ENCODE results near the gene SLC25A28. TPM values are rescaled to one million over a fixed set of nuclear protein-coding genes. Genes with fewer than 3 reads are reported as not detected.
"Not testable (repeated sequence)": the region's sequence is repeated elsewhere in the genome, so short reads cannot be mapped to it uniquely, and the experiment has no call there.

The SLC25A28 gene
- total RNA-seq, 1 donor from 2014 or later = 53.9 TPM

DNA sequence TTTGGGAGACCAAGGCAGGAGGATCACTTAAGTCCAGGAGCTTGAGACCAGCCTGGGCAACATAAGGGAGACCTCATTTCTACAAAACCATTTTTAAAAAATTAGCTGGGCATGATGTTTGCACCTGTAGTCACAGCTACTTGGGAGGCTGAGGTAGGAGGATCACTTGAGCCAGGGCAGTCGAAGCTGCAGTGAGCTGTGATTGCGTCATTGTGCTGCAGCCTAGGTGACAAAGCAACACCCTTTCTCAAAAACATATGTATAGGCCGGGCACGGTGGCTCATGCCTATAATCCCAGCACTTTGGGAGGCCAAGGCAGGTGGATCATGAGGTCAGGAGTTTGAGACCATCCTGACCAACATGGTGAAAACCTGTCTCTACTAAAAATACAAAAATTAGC, 23.5 kb downstream of the SLC25A28 start:
- ATAC-seq; intact Hi-C loops (cut with DNase I); DNase-seq (ENCODE audit: low spot score): not testable (repeated sequence)

- DNase-seq (ENCODE audit: low spot score) = no peak
- intact Hi-C loops (cut with DNase I) = no loop called here
- no peak for ATAC-seq
These were observed 24.3 kb downstream of the SLC25A28 start for GRCh38 chr10:99595770-99596465.

DNA sequence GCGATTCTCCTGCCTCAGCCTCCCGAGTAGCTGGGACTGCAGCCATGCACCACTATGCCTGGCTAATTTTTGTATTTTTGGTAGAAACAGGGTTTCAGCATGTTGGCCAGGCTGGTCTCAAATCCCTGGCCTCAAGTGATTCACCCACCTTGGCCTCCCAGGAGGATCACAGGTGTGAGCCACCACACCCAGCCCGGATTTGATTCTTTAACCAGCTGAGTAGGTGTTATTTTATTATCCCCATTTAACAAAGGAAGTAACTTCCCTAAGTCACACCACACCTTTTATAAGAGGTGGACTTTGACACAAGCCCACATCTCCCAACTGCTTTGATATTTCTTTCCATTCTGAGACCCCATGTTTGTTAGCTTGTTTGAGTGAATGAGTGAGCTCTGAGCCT, 25.0 kb downstream of the SLC25A28 start:
- intact Hi-C loops (cut with DNase I) = no loop called here
- ATAC-seq (no peak), DNase-seq (ENCODE audit: low spot score) (no peak)

- no peak for DNase-seq (ENCODE audit: low spot score)
- ATAC-seq = no peak
- intact Hi-C loops (cut with DNase I) = no loop called here
These were observed 26.9 kb downstream of the SLC25A28 start for GRCh38 chr10:99593312-99593711.

DNA sequence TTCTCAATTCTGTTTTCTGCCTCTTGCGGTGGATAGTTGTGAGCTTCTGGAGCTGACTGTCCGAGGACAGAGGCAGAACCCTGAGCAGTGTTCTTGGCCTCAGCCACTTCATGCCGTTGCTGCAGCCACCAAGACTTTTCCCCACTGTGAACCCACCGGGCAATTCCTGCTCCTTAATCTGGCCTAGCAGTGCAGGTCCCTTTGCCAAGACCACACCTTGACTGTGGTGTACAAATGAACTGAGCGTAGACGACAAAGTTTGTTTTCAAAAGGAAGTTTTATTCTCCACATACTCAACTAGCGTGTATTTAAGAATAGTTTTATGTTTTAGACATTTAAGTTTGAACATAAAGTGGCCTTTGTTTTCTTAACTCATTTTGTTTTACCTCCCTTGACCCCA, 29.4 kb downstream of the SLC25A28 start:
- DNase-seq (ENCODE audit: low spot score) (no peak), ATAC-seq (no peak)
- intact Hi-C loops (cut with DNase I) = no loop called here

DNA sequence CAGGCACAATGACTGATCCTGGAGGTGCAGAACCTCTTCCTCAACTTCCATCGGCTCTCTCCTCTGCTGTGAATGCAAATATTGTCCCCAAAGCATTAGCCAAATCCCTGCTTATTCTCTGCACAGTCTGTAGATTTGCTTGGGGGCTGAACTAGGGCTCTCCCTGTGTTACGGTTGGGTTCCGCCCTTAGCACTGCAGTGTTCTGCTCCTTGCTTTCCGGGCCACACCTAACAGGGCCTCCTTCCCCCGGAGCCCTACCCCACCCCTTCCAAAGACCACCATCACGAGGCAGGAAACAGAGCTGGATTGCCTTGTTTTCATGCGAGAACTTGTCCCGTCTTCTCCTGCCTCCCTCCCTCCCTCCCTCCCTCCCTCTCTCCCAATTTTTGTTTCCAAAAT, 36.6 kb downstream of the SLC25A28 start:
- ATAC-seq (no peak), DNase-seq (ENCODE audit: low spot score) (no peak)
- intact Hi-C loops (cut with DNase I) = no loop called here

- no peak for DNase-seq (ENCODE audit: low spot score)
- intact Hi-C loops (cut with DNase I) = no loop called here
- ATAC-seq = no peak
These were observed 37.9 kb downstream of the SLC25A28 start for GRCh38 chr10:99582255-99582770.

DNA sequence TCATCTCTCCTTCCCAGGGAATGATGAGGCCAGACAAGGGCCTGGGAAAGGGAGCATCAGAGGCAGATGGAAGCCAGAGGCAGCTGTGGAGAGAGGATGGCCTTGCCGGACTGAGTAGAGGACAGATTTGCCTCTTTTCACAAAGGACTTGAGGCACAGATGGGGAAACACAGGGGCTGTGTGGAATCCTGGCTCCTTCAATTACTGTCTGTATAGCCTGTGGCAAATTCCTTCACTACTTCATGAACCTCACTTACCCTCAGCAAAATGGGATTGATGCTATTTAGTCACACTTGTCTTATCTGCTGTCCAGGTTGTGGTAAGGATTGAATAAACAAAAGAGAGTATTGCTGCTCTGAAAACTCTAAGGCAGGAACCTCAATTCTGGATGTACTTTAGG, 40.3 kb downstream of the SLC25A28 start:
- no peak for DNase-seq (ENCODE audit: low spot score)
- intact Hi-C loops (cut with DNase I) = no loop called here
- ATAC-seq = no peak

DNA sequence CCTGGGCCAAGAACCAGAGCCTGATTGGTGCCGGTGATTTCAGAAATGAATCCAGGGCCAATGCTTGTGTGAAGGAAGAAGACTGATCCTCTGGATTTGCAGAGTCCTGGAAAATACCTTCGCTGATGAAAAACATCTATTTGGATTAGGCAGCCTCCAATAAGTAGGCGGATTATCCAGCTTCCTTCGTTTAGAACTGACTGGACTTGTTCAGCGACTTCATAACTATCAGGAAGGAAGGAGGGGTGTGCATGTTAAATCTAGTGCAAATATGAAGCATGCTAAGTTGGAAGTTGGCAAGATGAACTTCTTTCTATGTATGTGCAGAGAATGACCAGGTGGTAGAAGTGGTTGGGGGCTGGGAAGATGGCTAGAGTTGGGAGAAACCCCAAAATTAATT, 46.4 kb downstream of the SLC25A28 start:
- intact Hi-C loops (cut with DNase I) = no loop called here
- ATAC-seq (no peak), DNase-seq (ENCODE audit: low spot score) (no peak)

DNA sequence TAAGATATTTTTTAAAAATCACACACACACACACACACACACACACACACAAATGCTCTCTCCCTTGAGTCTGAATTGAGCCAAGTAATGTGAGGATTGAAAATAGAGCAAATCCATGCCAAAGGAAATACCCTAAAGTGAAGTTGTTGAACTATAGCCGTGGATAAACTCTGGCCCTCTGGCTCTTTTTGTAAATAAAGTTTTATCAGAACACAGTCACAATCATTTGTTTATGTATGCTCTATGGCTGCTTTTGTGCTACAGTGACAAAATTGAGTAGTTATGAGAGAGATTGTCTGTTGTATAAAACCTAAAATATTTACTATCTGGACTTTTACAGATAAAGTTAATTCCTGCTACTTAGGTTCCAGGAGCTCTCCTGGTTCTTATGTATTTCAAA, 48.4 kb downstream of the SLC25A28 start:
- DNase-seq (ENCODE audit: low spot score) = no peak
- ATAC-seq = no peak
- intact Hi-C loops (cut with DNase I) = no loop called here

GRCh38 chr10:99569961-99570360, 50.3 kb downstream of the SLC25A28 start:
- no peak for DNase-seq (ENCODE audit: low spot score)
- ATAC-seq = no peak
- intact Hi-C loops (cut with DNase I) = no loop called here

DNA sequence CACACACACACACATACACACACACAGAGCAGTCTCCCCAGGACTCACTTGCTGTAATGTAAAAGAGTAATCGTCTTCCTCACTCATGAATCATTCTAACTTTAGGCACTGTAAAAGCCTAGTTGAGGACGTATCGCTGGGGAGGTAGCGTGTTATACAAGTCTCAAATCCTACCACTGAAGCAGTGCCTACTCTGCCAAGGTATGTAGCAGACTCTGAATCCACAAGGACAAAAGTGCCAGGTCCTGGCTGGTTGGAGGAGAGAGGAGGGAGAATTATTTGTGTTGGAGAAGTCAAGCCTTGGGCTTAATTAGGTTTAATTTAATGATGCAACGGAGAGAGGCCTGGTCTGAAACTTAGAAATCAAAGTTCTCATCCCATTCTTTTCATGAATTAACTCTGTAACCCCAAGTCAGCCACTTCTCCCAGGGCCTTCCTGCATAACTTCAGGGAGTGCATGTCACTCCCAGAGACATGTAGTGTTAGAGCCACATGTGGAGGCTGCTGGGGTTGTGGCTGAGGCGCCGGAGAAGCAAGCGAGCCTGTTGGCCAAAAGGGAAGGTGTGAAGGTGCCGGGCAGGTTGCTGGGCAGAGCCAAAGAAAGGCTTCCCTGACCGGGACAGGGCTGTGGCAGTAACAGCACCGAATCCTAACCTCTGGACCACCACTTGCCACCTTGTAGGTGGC, 50.8 kb downstream of the SLC25A28 start:
- intact Hi-C loops (cut with DNase I) = no loop called here
- ATAC-seq = no peak
- DNase-seq (ENCODE audit: low spot score) = no peak

GRCh38 chr10:99565166-99565565, 55.1 kb downstream of the SLC25A28 start:
- ATAC-seq (no peak), DNase-seq (ENCODE audit: low spot score) (no peak)
- intact Hi-C loops (cut with DNase I) = no loop called here

DNA sequence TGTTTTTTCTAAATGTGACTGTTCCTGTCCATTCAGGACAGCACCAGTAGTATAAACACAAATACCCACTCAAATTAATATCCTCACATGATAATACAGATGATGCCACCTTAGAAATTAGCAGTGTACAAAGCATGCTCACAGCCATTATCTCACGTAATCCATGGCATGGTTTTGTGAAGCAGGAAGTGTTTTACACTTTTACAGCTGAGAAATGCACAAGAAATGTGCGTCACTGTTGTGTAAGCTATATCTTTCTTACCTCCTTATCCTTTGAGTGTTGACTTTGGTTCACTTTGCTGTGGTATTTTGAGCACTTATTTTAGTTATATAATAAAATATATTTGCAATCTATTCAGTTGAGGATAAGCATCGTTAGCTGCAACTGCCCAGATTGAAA, 55.9 kb downstream of the SLC25A28 start:
- DNase-seq (ENCODE audit: low spot score) (no peak), ATAC-seq (no peak)
- intact Hi-C loops (cut with DNase I) = no loop called here

- ATAC-seq = no peak
- intact Hi-C loops (cut with DNase I) = no loop called here
- DNase-seq (ENCODE audit: low spot score) = no peak
These were observed 57.6 kb downstream of the SLC25A28 start for GRCh38 chr10:99562631-99563030.

Other genes with a start within 250 kb of the SLC25A28 start
- 12.2 TPM for gene GOT1, start 189.8 kb downstream of the SLC25A28 start, total RNA-seq
- gene NKX2-3, start 87.5 kb downstream of the SLC25A28 start, total RNA-seq = not detected
- 4.9 TPM for gene ENTPD7, start 39.1 kb upstream of the SLC25A28 start, total RNA-seq
- 32.5 TPM for gene COX15, start 111.7 kb upstream of the SLC25A28 start, total RNA-seq
- 23.4 TPM for gene CUTC, start 111.8 kb upstream of the SLC25A28 start, total RNA-seq
- gene ABCC2, start 162.2 kb upstream of the SLC25A28 start, total RNA-seq = 10.4 TPM

All from sciatic nerve (tissue), 2 donors.